Nucleus accumbens (tissue), 56 donors: ENCODE results near the gene SEC24D.
"Not testable (repeated sequence)": the region's sequence is repeated elsewhere in the genome, so short reads cannot be mapped to it uniquely, and the experiment has no call there.

Experiments
- DNase-seq, 56 donors: peaks; one replicate each; lab custom pipeline; 2025; lab: John Stamatoyannopoulos, UW

The SEC24D gene

GRCh38 chr4:118813561-118813960, 22.4 kb downstream of the SEC24D start:
- no peak for DNase-seq

- DNase-seq = no peak
These were observed 24.1 kb downstream of the SEC24D start for GRCh38 chr4:118811832-118812231.

- DNase-seq = no peak
These were observed 24.7 kb downstream of the SEC24D start for GRCh38 chr4:118810991-118811764.

GRCh38 chr4:118807659-118808058, 28.3 kb downstream of the SEC24D start:
- DNase-seq = no peak

- DNase-seq = no peak
These were observed 32.7 kb downstream of the SEC24D start for GRCh38 chr4:118803253-118803652.

GRCh38 chr4:118801895-118802575, 33.9 kb downstream of the SEC24D start:
- no peak for DNase-seq

GRCh38 chr4:118799231-118799942, 36.5 kb downstream of the SEC24D start:
- DNase-seq = no peak

GRCh38 chr4:118798658-118799057, 37.3 kb downstream of the SEC24D start:
- DNase-seq = no peak

DNA sequence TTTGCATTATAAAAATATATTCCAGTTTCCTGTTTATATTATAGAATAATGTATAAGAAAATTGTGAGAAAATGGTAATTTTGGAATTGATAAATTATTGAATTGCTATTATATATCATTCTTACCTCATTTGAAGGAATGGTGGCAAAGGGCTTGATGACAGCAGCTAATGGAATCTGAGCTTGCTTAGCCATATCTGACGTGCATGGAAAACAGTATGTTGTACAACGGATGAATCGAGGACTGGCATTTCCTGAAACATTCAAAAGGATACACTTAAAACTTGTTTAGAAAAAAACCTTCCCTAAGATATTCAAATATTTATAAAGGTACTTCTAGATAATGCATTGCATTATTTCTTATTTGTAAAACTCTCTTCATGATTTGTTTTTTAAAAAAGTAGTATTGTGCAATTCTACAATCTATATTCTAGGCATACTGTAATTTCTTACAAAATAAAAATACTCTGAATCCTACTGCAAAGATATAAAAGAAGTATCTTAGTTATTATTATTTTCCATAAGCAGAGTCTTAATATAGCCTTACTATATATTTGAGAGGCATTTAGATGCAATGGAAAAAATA, 38.3 kb downstream of the SEC24D start:
- DNase-seq = no peak

GRCh38 chr4:118791690-118792446, 44.1 kb downstream of the SEC24D start:
- DNase-seq = not testable (repeated sequence)

- no peak for DNase-seq
These were observed 45.4 kb downstream of the SEC24D start for GRCh38 chr4:118790544-118790943.

DNA sequence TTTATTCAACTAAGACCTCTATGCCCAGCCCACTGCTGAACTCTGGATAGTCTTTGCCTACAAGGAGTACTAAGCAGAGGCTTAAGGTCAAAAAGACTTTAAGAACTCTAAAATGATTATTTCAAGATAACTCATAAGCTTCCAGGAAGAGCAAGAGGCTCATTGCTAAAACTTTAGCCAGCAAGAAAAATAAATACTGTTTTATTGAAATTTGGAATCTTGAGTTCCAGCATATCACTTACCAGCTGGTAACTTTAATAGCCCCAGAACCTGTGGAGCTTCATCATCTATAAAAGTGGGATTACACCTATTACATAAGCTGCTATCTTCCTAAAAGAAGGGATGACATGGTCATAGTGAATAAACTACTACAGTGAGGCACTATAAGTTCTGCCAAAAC, 47.0 kb downstream of the SEC24D start:
- no peak for DNase-seq

GRCh38 chr4:118787844-118788380, 48.0 kb downstream of the SEC24D start:
- DNase-seq = no peak

GRCh38 chr4:118784776-118785175, 51.1 kb downstream of the SEC24D start:
- DNase-seq = no peak

- DNase-seq = no peak
These were observed 52.0 kb downstream of the SEC24D start for GRCh38 chr4:118783887-118784286.

DNA sequence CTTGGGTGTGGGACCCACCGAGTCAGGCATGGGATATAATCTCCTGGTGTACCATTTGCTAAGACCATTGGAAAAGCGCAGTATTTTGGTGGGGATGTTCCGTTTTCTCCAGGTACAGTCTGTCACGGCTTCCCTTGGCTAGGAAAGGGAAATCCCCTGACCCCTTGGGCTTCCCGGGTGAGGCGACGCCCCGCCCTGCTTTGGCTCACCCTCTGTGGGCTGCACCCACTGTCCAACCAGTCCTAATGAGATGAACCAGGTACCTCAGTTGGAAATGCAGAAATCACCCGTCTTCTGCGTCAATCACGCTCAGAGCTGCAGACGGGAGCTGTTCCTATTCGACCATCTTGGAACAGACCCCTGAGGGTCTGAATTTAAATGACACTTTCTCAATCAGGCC, 53.0 kb downstream of the SEC24D start:
- not testable (repeated sequence) for DNase-seq

DNA sequence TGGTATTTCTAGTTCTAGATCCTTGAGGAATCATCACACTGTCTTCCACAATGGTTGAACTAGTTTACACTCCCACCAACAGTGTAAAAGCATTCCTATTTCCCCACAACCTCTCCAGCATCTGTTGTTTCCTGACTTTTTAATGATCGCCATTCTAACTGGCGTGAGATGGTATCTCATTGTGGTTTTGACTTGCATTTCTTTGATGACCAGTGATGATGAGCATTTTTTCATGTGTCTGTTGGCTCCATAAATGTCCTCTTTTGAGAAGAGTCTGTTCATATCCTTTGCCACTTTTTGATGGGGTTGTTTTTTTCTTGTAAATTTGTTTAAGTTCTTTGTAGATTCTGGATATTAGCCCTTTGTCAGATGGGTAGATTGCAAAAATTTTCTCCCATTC, 58.3 kb downstream of the SEC24D start:
- not testable (repeated sequence) for DNase-seq

DNA sequence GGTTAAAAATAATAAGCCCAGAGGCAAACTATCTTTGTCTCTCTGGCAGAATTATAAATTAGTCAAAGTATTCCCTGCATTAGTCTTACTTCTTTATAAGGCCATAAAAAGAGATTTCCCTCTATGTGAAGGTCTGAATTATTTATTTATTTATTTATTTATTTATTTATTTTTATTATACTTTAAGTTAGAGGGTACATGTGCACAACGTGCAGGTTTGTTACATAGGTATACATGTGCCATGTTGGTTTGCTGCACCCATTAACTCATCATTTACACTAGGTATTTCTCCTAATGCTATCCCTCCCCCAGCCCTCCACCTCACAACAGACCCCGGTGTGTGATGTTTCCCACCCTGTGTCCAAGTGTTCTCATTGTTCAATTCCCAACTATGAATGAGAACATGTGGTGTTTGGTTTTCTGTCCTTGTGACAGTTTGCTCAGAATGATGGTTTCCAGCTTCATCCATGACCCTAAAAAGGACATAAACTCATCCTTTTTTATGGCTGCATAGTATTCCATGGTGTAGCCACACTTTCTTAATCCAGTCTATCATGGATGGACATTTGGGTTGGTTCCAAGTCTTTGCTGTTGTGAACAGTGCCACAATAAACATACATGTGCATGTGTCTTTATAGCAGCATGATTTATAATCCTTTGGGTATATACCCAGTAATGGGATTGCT, 58.8 kb downstream of the SEC24D start:
- DNase-seq = not testable (repeated sequence)

DNA sequence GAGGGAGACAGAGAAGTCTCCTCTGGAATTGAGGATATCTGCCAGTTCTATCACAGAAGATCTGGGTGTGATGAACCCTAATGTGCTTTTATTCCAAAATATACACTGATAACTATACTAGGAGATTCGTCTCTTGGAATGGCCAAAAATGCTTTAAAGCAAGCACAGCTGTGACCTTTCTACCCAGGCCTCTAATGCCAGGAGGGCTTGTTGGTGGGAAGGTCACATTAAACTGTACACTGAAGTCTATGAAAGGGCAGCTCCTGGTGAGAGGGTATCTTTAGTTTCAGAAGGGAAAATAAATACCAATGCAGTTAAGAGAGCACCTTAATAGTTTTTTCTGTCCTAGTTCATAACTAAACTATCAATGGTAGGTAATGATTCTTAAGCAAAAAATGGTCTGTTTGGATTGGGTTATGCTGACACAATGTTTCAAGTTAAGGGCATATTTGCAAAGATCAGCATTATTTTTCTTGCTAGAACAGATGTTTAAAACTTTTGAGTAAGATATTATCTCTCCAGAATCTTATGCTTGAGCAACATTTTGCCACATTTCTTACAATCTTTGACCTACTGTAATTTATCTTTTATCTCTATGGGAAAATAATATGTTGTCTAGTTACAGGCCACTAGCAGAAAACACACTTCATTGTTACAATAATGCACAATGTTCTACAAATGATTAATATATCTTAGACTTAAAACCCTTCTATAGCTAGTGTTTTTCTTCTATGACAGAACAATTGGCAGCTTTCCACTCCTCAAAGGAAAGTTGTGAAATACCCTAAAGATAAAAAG, 59.6 kb downstream of the SEC24D start:
- no peak for DNase-seq
